ENCODE measurements around the gene NPPC.
"Not testable (repeated sequence)": the region's sequence is repeated elsewhere in the genome, so short reads cannot be mapped to it uniquely, and the experiment has no call there.

The NPPC gene

GRCh38 chr2:231919341-231920035 lies 6.7 kb downstream of the NPPC start:
- no peak for DNase-seq

GRCh38 chr2:231918501-231919330 lies 7.5 kb downstream of the NPPC start:
- no peak for DNase-seq

DNA sequence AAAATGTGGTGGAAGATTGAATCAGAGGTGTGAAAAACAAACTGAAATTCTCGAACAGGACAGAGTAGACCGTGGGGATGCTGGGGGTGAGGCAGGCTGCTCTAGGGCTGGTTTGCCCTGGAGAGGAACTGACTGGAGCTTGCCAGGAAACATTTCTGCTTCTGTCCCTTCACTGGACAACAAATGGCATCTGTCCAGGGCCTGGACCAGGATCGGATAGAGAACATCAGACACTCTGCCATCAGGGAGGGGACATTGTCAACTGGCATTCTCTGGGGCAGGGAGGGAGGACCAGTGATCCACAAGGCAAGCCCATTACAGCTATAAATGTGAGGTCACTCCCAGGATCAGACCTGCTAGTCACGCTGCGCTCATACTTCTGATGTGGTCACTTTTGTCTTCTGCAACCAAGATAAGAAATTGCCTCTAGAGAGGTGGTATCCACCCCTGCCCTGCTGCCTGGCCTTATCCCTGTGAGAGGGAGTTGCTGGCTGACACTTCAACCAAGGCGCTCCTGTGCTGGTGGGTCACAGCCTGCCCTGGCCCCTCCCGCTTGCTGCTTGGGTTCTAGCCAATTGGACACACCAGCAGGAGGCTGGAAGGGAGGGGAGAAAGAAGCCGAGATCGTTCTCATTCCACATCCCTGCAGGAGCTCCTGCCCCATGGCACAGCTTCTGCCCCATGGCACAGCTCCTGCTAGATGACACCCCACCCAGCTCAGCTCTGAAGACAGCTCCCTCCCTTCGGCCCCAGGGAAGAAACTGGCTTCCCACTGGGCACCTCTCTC lies 8.7 kb downstream of the NPPC start:
- DNase-seq: no peak

DNA sequence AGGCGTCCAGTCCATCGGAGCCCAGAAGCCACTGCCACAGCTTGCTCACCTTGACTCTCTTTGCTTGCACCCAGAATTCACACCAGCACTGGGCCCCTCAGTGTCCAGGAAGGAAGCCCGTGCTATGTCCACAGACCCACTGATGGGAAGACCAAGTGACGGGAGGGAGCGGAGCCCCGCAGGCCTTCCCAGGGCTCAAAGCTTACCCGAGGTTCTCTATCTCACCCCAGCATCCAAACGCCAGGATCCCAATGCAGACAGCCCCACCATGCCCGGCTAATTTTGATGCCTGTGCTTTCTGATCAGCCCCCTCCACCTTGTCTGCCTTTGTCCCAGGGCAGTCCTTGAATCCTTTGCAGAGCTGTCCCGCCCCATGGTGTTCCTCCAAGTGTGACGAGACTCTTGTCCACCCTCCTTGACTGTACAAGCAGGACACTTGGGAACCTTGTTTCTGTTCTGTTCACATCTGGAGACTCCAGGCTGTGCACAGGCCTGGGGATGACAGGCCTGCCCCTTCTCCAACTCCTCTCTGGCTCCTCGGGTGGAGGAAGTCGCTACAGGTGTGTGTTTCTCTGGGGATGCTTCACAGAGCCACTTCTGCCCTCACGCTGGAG lies 12.0 kb downstream of the NPPC start:
- no peak for DNase-seq

- DNase-seq: no peak
Observed at GRCh38 chr2:231911381-231911780, 14.8 kb downstream of the NPPC start.

DNA sequence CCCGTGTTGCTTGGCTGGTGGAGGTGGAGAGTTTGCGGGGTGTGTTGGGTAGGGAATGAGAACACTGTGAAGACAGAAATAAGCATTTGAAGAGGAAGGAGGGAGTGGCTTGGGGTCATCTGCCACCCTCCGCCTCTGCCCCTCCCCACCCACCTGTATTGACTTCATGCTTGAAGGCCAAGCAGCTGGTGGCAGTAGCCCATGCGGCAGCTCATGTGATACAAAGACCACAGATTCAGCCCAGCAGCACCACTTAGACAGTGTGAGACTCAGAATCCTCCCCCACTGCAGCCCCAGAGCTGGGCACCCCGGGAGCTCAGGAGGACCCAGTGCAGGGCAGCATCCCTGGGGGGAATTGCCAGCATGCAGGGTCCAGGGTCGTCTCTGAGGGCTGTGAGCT lies 15.4 kb downstream of the NPPC start:
- DNase-seq: no peak

DNA sequence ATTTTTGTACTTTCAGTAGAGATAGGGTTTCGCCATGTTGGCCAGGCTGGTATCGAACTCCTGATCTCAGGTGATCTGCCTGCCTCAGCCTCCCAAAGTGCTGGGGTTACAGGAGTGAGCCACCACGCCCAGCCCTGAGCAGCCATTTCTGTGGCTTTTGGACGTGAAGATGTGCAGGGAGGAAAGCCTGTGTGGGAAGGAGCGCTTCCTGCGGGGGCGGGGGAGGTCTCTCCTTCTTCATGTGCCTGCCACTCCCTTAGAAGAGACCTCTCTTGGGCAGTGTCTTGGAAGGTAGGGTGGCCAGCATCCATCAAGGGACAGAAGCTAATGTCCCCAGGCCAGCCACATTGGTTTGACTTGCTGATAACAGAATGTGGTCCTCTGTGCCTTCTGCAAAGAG lies 16.0 kb downstream of the NPPC start:
- not testable (repeated sequence) for DNase-seq

DNA sequence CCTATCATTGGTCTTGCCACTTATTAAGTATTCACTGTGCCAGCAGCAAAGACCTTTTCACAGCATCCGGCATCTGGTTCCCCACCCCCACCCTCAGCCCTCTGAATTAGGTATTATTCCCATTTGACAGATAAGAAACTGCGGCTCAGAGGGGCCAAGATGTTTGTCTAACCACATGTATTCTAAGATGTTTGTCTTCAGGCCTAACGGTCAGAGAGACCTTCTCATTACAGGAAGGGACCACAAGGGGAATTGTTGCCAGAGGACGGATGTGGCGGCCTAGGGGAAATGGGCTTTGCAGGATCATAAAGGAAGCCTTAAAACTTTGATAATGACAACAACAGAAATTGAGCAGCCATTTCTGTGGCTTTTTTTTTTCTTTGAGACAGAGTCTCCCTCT lies 16.6 kb downstream of the NPPC start:
- DNase-seq: no peak

GRCh38 chr2:231908584-231908983 lies 17.6 kb downstream of the NPPC start:
- no peak for DNase-seq

DNA sequence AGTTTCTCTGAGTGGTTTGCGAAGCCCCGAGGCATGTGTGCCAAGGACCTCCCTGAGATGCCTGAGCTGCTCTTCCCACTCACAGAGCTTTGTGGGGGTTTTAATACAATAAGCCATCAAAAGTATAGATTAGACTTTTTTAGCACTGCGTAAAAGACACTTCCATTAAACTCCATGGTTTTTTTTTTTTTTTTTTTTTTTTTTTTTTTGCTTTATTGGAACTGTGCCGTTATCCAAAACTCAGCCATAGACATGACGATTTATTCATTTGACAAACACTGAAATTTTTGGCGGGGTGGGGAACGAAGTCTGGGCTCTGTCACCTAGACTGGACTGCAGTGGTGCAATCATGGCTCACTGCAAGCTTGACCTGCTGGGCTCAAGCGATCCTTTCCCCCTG lies 18.4 kb downstream of the NPPC start:
- DNase-seq: no peak

DNA sequence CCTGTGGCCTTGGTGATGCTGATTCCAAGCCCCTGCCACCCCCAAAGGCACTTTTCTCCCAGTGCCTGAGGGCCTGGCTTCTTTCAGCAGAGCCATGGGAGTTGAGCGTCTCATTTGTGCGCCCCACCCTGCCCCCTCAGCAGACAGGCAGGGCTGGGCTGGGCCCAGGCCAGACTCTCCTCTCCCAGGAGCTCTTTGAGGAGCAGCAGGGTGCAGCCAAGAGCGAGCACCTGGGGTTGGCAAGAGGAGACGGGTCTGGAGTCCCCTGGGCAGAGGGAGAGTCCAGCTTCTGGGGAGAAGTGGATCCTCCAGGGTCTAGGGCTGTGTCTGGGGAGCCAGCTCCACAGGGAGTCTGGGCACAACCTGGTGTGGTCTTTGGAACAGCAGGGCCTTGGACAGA lies 21.2 kb downstream of the NPPC start:
- no peak for DNase-seq

- no peak for DNase-seq
Observed at GRCh38 chr2:231904161-231904611, 22.0 kb downstream of the NPPC start.

- DNase-seq: no peak
Observed at GRCh38 chr2:231902598-231902997, 23.6 kb downstream of the NPPC start.

- no peak for DNase-seq
Observed at GRCh38 chr2:231900972-231901371, 25.2 kb downstream of the NPPC start.

- peak; percentile 81 to 90 (median 87) for DNase-seq
Observed at GRCh38 chr2:231900486-231900942, 25.7 kb downstream of the NPPC start.

- no peak for DNase-seq
Observed at GRCh38 chr2:231894566-231895380, 31.4 kb downstream of the NPPC start.

- no peak for DNase-seq
Observed at GRCh38 chr2:231891514-231891905, 34.7 kb downstream of the NPPC start.

DNA sequence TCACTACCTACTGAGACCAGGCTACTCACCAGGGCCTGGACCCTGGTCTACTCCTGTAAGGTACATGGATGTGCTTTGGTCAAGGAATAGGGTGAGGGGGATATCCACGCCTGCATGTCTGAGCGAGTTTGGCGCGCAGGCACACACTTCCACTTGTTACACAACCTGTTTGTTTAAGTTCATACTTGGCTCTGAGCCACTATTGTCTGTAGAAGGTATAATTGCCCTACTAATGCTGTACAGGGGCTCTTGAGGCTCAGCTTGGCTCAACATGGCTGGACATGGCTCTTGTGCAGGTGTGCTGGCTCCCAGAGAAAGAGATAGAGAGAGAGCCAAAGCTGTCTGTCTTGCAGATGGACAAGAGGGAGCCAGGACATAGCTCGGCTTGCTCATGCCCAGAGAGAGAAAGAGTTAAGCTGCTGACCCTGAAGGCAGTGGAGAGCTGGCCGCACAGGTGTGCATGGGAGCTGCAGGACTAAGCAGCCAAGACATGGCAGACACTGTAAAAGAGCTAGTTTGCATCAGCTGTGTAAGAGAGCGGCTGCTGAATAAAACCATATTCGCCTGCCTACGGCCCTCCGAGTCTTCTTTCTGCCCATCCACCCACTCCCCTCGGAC lies 35.2 kb downstream of the NPPC start:
- DNase-seq: no peak

- DNase-seq: no peak
Observed at GRCh38 chr2:231887756-231888155, 38.4 kb downstream of the NPPC start.

DNA sequence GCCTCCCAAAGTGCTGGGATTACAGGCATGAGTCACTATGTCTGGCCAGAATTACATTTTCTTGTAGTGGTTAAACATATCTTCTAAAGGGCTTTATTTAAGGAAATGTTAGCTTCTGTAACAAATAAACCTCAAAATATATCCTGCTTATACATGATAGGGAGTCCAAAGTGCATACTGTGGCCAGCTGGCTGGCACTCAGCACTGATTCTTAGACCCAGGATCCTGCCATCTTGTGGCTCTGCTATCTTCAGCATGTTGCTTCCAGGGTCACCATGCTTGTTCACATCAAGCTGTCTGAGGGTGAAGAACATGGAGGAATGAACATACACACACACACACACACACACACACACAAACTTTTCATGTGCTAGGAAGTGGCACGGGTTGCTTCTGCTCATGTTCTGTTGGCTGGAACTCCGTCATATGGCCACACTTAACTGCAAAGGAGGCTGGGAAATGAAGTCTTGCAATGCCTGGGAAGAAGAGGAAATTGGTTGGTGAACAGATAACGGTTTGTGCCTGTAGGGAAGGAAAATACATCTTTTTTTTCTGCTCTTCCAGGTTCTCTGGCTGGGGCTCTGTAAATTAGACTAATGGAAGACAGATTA lies 40.0 kb downstream of the NPPC start:
- DNase-seq: peak in 1 of 3 donors; percentile 8
